G401.6 (cell line): ENCODE measurements around the gene DAZAP1.

ENCODE experiments used
- FAIRE-seq: peaks from 2 replicates; lab custom pipeline; 2012; peaks lifted over from hg19 to GRCh38; lab: Jason Lieb, UNC

The DAZAP1 gene

GRCh38 chr19:1460033-1460995 lies 52.9 kb downstream of the DAZAP1 start:
- FAIRE-seq, result no peak

DNA sequence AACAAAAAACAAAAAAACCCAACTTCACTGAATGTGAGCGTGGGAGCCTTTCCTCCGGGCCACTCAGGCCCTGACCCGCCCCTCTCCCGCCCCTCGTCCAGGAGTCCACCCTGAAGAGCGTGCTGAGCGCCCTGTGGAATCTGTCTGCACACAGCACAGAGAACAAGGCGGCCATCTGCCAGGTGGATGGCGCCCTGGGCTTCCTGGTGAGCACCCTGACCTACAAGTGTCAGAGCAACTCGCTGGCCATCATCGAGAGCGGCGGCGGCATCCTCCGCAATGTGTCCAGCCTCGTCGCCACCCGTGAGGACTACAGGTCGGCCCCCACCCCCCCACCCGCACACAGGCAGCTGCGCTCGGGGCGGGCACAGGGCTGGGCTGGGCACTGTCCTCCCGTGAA lies 54.5 kb downstream of the DAZAP1 start:
- no peak for FAIRE-seq

DNA sequence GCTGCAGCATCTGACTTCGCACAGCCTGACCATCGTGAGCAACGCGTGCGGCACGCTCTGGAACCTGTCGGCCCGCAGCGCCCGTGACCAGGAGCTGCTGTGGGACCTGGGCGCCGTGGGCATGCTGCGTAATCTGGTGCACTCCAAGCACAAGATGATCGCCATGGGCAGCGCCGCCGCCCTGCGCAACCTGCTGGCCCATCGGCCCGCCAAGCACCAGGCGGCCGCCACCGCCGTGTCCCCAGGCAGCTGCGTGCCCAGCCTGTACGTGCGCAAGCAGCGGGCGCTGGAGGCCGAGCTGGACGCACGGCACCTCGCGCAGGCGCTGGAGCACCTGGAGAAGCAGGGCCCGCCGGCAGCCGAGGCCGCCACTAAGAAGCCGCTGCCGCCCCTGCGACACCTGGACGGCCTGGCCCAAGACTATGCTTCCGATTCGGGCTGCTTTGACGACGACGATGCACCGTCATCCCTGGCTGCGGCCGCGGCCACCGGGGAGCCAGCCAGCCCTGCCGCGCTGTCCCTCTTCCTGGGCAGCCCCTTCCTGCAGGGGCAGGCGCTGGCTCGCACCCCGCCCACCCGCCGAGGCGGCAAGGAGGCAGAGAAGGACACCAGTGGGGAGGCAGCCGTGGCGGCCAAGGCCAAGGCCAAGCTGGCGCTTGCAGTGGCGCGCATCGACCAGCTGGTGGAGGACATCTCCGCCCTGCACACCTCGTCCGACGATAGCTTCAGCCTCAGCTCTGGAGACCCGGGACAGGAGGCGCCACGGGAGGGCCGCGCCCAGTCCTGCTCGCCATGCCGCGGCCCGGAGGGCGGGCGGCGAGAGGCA lies 58.0 kb downstream of the DAZAP1 start:
- FAIRE-seq, result no peak

DNA sequence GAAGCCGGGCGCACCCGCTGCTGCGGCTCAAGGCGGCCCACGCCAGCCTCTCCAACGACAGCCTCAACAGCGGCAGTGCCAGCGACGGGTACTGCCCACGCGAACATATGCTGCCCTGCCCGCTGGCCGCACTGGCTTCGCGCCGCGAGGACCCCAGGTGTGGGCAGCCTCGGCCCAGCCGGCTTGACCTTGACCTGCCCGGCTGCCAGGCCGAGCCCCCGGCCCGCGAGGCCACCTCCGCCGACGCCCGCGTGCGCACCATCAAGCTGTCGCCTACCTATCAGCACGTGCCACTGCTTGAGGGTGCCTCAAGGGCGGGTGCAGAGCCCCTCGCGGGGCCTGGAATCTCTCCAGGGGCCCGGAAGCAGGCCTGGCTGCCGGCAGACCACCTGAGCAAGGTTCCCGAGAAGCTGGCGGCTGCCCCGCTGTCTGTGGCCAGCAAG lies 58.7 kb downstream of the DAZAP1 start:
- no peak for FAIRE-seq

DNA sequence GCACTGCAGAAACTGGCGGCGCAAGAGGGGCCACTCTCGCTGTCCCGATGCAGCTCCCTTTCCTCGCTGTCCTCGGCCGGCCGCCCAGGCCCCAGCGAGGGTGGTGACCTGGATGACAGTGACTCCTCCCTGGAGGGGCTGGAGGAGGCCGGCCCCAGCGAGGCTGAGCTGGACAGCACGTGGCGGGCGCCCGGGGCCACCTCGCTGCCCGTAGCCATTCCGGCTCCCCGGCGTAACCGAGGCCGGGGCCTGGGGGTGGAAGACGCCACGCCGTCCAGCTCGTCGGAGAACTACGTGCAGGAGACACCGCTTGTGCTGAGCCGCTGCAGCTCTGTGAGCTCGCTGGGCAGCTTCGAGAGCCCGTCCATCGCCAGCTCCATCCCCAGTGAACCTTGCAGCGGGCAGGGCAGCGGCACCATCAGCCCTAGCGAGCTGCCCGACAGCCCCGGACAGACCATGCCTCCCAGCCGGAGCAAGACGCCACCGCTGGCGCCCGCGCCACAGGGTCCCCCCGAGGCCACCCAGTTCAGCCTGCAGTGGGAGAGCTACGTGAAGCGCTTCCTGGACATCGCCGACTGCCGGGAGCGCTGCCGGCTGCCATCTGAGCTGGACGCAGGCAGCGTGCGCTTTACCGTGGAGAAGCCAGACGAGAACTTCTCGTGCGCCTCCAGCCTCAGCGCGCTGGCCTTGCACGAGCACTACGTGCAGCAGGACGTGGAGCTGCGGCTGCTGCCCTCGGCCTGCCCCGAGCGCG lies 59.3 kb downstream of the DAZAP1 start:
- FAIRE-seq, result no peak

DNA sequence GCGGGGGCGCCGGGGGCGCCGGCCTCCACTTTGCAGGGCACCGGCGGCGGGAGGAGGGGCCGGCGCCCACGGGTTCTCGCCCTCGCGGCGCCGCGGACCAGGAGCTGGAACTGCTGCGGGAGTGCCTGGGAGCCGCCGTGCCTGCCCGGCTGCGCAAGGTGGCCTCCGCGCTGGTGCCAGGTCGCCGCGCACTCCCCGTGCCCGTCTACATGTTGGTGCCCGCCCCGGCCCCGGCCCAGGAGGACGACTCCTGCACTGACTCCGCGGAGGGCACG lies 59.8 kb downstream of the DAZAP1 start:
- no peak for FAIRE-seq

DNA sequence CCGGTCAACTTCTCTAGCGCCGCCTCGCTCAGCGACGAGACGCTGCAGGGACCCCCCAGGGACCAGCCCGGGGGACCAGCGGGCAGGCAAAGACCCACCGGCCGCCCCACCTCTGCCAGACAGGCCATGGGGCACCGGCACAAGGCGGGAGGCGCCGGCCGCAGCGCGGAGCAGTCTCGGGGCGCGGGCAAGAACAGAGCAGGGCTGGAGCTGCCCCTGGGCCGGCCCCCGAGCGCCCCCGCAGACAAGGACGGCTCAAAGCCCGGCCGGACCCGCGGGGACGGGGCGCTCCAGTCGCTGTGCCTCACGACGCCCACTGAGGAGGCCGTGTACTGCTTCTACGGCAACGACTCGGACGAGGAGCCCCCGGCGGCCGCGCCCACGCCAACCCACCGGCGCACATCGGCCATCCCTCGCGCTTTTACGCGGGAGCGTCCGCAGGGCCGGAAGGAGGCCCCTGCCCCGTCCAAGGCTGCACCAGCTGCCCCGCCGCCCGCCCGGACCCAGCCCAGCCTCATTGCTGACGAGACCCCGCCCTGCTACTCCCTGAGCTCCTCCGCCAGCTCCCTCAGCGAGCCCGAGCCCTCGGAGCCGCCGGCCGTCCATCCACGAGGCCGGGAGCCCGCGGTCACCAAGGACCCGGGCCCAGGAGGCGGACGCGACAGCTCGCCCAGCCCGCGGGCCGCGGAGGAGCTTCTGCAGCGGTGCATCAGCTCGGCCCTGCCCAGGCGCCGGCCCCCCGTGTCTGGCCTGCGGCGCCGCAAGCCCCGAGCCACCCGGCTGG lies 60.3 kb downstream of the DAZAP1 start:
- FAIRE-seq, result no peak

GRCh38 chr19:1468274-1468820 lies 61.0 kb downstream of the DAZAP1 start:
- FAIRE-seq, result no peak

- no peak for FAIRE-seq
Observed at GRCh38 chr19:1468821-1469254, 61.5 kb downstream of the DAZAP1 start.

GRCh38 chr19:1469255-1470054 lies 62.1 kb downstream of the DAZAP1 start:
- no peak for FAIRE-seq

DNA sequence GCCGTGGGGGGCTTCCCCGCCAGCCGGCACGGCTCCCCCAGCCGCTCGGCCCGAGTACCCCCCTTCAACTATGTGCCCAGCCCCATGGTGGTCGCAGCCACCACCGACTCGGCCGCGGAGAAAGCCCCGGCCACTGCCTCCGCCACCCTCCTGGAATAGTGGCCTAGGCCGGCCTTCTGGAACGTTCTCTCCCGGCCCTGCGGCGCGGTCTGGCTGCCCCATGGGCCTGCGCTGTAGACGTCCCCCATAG lies 62.6 kb downstream of the DAZAP1 start:
- FAIRE-seq, result no peak

DNA sequence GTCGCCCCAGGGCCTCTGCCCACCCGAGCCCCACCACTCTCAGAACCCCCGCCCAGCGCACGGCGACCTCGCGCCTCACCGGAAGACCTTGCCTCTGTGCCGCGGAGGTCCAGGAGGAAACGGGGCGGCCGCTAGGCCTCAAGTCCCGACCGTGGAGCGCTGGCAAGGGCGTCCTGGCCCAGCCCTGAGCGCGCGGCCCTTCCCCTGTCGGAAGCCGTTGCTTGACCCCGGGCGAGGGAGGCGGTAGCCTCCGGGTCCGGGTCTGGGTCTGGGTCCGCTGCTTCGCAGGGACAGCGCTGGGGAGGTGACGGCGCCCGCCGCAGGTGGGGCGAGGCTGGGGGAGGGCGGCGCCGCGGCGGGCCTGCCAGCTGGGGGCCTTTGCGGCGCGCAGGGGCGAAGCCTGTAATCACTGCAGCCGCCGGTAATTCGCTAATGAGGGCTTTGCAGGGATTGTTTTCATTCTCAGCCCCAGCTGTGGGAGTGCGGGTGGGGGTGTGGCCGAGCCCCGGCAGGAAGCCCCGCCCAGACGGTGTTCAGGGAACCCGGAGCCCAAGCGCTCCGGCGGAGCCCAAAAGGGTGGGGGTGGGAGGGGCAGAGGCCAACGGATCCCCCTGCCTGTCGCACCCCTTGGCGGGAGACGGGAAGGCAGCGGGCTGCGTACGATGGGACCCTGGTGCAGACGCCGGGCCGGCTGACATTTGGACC lies 63.1 kb downstream of the DAZAP1 start:
- no peak for FAIRE-seq

DNA sequence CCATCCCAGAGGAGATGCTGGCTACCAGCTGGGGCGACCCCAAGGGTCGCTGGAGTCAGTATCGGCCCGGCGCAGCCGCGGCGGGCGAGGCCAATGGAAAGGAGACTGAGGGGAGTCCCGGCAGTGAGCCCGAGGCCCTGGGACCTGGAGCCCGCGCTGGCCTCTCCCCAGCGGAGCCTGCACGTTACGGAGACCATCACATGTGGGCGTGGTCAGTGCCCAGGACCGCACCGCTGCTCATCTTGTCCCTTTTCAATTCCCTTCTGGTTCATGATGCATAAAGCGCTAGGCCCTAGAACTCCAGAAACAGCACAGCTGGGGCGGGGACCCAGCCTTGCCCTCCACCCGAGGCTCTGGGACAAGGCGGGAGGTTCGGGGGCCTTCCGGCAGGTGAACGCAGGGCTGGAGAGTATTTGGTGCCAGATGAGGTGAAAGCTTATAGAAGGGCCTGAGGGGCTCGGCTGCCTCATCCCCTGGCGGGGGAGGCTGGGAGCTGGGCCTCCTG lies 63.7 kb downstream of the DAZAP1 start:
- no peak for FAIRE-seq

- FAIRE-seq, result no peak
Observed at GRCh38 chr19:1471515-1472160, 64.3 kb downstream of the DAZAP1 start.

DNA sequence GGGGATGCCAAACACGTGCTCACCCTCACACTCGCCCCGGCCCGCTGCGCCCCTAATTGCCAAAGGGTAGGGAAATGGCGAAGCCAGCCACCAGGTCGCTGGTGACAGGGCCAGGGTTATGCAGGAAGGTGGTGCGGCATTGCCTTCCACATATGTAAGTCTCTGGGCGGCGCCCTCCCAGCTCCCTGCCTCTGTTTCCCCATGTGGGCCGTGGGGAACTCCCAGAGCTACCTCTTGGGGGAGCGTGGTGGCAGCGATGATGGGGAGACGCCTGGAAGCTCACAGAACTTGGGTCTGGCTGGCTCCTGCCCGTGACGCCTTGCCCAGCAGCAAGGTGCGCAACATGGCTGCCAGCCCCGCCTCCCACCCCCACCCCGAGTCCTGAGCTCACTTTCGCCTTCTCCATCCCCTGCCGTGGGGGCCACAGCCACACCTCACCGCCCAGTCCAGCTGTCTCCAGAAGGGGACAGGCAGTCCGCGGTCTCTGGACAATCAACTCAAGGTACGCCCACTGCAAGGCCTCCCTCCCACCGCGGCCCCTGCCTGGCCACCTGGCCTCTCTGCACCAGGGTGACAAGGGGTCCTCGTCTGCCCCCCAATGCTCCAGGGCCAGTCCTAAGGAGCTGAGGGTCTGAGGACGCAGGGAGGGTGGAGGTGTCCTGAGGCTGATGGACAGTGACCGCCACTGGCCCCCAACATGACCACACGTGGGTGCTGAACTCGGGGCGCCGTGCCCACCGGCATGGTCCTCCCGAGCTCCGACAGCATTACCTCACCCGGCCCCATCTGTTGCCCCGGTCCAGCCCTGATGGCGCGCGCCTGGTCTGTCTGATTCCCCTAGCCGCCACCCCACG lies 65.1 kb downstream of the DAZAP1 start:
- FAIRE-seq, result no peak

GRCh38 chr19:1473085-1473851 lies 65.9 kb downstream of the DAZAP1 start:
- no peak for FAIRE-seq

- FAIRE-seq, result no peak
Observed at GRCh38 chr19:1474011-1474764, 66.8 kb downstream of the DAZAP1 start.
